DMS53 treated with DMSO at 0.1 percent for 48 hours (cell line): ENCODE measurements around the gene RAVER1.
"Not testable (repeated sequence)": the region's sequence is repeated elsewhere in the genome, so short reads cannot be mapped to it uniquely, and the experiment has no call there.

ENCODE experiments used
- DNase-seq: peaks from one replicate; lab custom pipeline; 2025; ENCODE audit not compliant: unreplicated experiment; lab: John Stamatoyannopoulos, UW

Gene RAVER1

GRCh38 chr19:10344780-10345179, 11.5 kb upstream of the RAVER1 start:
- no peak for DNase-seq

GRCh38 chr19:10343495-10343894, 10.2 kb upstream of the RAVER1 start:
- DNase-seq: no peak

- DNase-seq: no peak
Observed at GRCh38 chr19:10339977-10340376, 6.6 kb upstream of the RAVER1 start.

GRCh38 chr19:10339380-10339960, 6.1 kb upstream of the RAVER1 start, which contains the start of gene ICAM3:
TSS of gene ICAM3 (minus strand) at chr19:10339624. CDS start at chr19:10339614, 10 bp downstream.
- DNase-seq: no peak

- no peak for DNase-seq
Observed at GRCh38 chr19:10338940-10339339, 5.6 kb upstream of the RAVER1 start.

- DNase-seq: not testable (repeated sequence)
Observed at GRCh38 chr19:10336725-10337124, 3.4 kb upstream of the RAVER1 start.

- DNase-seq: no peak
Observed at GRCh38 chr19:10335352-10335985, 2.1 kb upstream of the RAVER1 start.

GRCh38 chr19:10334588-10335351, 1.4 kb upstream of the RAVER1 start:
- peak; percentile 68 for DNase-seq

- peak; percentile 41 for DNase-seq
Observed at GRCh38 chr19:10333758-10334587, 644 bp upstream of the RAVER1 start.

- no peak for DNase-seq
Observed at GRCh38 chr19:10332158-10332964, 968 bp downstream of the RAVER1 start.

- no peak for DNase-seq
Observed at GRCh38 chr19:10329555-10329954, 3.8 kb downstream of the RAVER1 start.

- no peak for DNase-seq
Observed at GRCh38 chr19:10328558-10329429, 4.5 kb downstream of the RAVER1 start.

- no peak for DNase-seq
Observed at GRCh38 chr19:10327793-10328192, 5.5 kb downstream of the RAVER1 start.

GRCh38 chr19:10325732-10326131, 7.6 kb downstream of the RAVER1 start:
- no peak for DNase-seq

- DNase-seq: no peak
Observed at GRCh38 chr19:10321874-10322835, 11.2 kb downstream of the RAVER1 start.

GRCh38 chr19:10321417-10321797, 11.9 kb downstream of the RAVER1 start:
- no peak for DNase-seq

- DNase-seq: no peak
Observed at GRCh38 chr19:10320602-10321416, 12.5 kb downstream of the RAVER1 start.
